Activated CD8-positive, alpha-beta memory T cell treated with anti-CD3 and anti-CD28 coated beads, Interleukin-2, amount 50 U/mL, for 24 hours (primary cell): ENCODE measurements around the gene TRIM49B.
"Not testable (repeated sequence)": the region's sequence is repeated elsewhere in the genome, so short reads cannot be mapped to it uniquely, and the experiment has no call there.

Experiments used
- DNase-seq: peaks from one replicate; pipeline ENCODE4 v3.0.0-alpha.2; 2020; ENCODE audit errors: extremely low read depth

Gene TRIM49B, protein sequence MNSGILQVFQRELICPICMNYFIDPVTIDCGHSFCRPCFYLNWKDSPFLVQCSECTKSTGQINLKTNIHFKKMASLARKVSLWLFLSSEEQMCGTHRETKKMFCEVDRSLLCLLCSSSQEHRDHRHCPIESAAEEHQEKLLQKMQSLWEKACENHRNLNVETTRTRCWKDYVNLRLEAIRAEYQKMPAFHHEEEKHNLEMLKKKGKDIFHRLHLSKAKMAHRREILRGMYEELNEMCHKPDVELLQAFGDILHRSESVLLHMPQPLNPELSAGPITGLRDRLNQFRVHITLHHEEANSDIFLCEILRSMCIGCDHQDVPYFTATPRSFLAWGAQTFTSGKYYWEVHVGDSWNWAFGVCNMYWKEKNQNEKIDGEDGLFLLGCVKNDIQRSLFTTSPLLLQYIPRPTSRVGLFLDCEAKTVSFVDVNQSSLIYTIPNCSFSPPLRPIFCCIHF

DNA sequence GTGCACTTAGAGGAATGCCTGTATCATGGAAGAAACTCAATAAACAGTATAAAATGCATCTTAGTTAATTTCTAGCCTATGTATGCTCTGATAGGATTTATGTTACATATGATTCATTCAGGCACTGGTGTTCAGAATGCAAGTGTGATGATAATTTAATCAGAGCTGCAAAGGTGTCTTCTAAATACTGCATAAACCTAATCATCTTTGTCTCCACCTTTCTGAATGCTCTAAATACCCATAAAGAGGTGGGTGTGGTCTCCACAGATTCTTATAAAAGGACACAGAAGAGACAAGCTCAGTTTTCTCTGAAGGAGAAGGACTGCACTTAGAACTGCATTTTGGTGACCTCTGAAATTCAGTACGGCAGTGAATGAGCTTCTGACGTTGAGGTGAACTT lies at the start of gene TRIM49B:
TSS of gene TRIM49B (plus strand) at position 301 of the 400 bp plus-strand sequence. CDS start 2,777 bp downstream, outside the sequence.
- not testable (repeated sequence) for DNase-seq

- not testable (repeated sequence) for DNase-seq
Measured at GRCh38 chr11:48983785-48984184, 44.8 kb upstream of the TRIM49B start, which contains the start of gene TRIM51G. TSS of gene TRIM51G (minus strand) at chr11:48983885. CDS start at chr11:48981695, 2,190 bp downstream.

GRCh38 chr11:49048229-49048628 lies 19.6 kb downstream of the TRIM49B start:
- not testable (repeated sequence) for DNase-seq

DNA sequence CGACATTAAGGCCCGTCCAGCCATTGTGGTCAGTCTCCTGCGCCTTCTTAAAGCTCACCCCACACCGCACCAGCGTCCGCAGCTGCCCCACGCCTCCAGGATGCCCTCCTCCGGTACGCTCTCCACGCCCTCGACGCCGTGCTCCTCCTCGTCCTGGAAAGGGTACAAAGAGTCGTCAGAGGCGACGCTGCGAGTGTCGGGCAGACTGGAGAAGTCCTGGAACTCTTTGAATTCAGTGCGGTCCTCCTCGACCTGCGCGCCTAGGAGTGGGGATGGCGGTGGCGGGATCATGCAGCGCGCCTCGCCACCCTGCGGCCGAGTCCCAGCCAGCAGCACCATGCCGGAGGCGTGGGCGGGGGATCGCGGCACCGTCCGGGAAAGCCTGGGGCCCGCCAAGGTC lies 21.2 kb downstream of the TRIM49B start:
- DNase-seq = not testable (repeated sequence)

- DNase-seq = not testable (repeated sequence)
Measured at GRCh38 chr11:49059012-49059411, 30.4 kb downstream of the TRIM49B start, which contains the start of gene TRIM64C. TSS of gene TRIM64C (minus strand) at chr11:49059112. CDS start at chr11:49059112, 0 bp downstream.

- not testable (repeated sequence) for DNase-seq
Measured at GRCh38 chr11:49069897-49070296, 41.3 kb downstream of the TRIM49B start.
